ENCODE data around the gene CR1. TPM values are rescaled to one million over a fixed set of nuclear protein-coding genes. Genes with fewer than 3 reads are reported as not detected.

CR1 gene
- total and polyA plus RNA-seq, 2 of the 8 experiments (the other 6 are each of a cell fraction or from before 2014, with no cell fraction given), result 0.15 to 0.22 TPM

- Histone ChIP-seq H2BK20ac (ENCODE audit: low read length) (0 out of 2 replicates have a peak overlapping the region, but pooled peaks have one; percentile 27), H3K4me3 (ENCODE audit: extremely low read depth in 1 of 4, insufficient read depth in 2 of 4, low read depth in 3 of 4, low read length in 4 of 4) (no peak overlapping the region), H4K5ac (ENCODE audit: insufficient read length, low read depth, low read length) (no peak overlapping the region), H3K56ac (replicated peaks; ENCODE audit: insufficient read length, low read depth, low read length) (no peak overlapping the region), H3K23ac (ENCODE audit: insufficient read length) (no peak overlapping the region), H3K4me2 (ENCODE audit: insufficient read depth in 1 of 2, low read depth in 2 of 2, low read length in 2 of 2) (no peak overlapping the region), H4K91ac (replicated peaks; ENCODE audit: insufficient read length, low read length) (no peak overlapping the region), H4K8ac (ENCODE audit: extremely low read depth, insufficient read depth, low read length) (no peak overlapping the region), H3K27ac (ENCODE audit: low read depth, low read length) (no peak overlapping the region), H3K9ac (replicated peaks in 1 of 4; ENCODE audit: extremely low read depth in 1 of 4, low read depth in 3 of 4, low read length in 3 of 4) (no peak overlapping the region), H3K4ac (replicated peaks; ENCODE audit: insufficient read length, low read depth, low read length) (peak overlapping the region; percentile 21), H3K18ac (ENCODE audit: extremely low read depth, low read length) (no peak overlapping the region), H2BK120ac (replicated peaks; ENCODE audit: low read depth, low read length) (no peak overlapping the region), H2AK5ac (ENCODE audit: low read depth, low read length) (no peak overlapping the region), H3K79me1 (ENCODE audit: low read depth, low read length) (no peaks in the 10 kb centered on the region), H2BK15ac (ENCODE audit: low read length) (no peak overlapping the region), H4K20me1 (replicated peaks in 1 of 2; ENCODE audit: control insufficient read depth in 1 of 2, insufficient read depth in 2 of 2, low read length in 2 of 2) (no peaks in the 10 kb centered on the region), H3K27me3 (replicated peaks in 1 of 4; ENCODE audit: control insufficient read depth in 3 of 4, extremely low read depth in 1 of 4, insufficient read depth in 3 of 4, low read length in 3 of 4) (no peaks in the 10 kb centered on the region), H3K14ac (ENCODE audit: insufficient read length) (no peak overlapping the region), H2BK12ac (ENCODE audit: low read depth, low read length) (no peak overlapping the region; the same call in 1 of the 2 replicates), H3K4me1 (replicated peaks in 1 of 4; ENCODE audit: control insufficient read depth in 3 of 4, insufficient read depth in 4 of 4, low read length in 3 of 4) (no peaks in the 10 kb centered on the region), H3K9me3 (ENCODE audit: insufficient read depth in 2 of 2, low read depth in 1 of 2, low read length in 1 of 2) (no peaks in the 10 kb centered on the region; a peak in 1 of 4 replicates), H2AFZ (ENCODE audit: low read length) (no peak overlapping the region), H3K36me3 (ENCODE audit: control insufficient read depth in 2 of 4, insufficient read depth in 4 of 4, low read length in 3 of 4) (no peaks in the 10 kb centered on the region), H3K79me2 (ENCODE audit: control insufficient read depth in 1 of 2, insufficient read depth in 2 of 2, low read length in 2 of 2) (no peaks in the 10 kb centered on the region), H3K23me2 (ENCODE audit: low read depth, low read length) (no peaks in the 10 kb centered on the region), H2BK5ac (ENCODE audit: low read depth, low read length) (no peak overlapping the region)
- ChIA-PET POLR2A (ENCODE audit: partially characterized antibody) (no interaction called here), CTCF (ENCODE audit: partially characterized antibody) (interaction anchor here (1.1 to 3.2 kb wide), 5 partner anchors 9 to 85 kb away, joined by 3 to 9 read pairs (median 6); no protein-coding TSS in a partner anchor)
- no peak for FAIRE-seq
- TF ChIP-seq YY1 (IDR thresholded peaks at IDR 0.05; ENCODE audit: low read depth, low read length) (no peak), KDM1A (IDR thresholded peaks at IDR 0.05; ENCODE audit: borderline replicate concordance, low read length) (no peak), TAF1 (IDR thresholded peaks at IDR 0.05; ENCODE audit: low read depth, low read length) (no peak), FOSL1 (IDR thresholded peaks at IDR 0.05; ENCODE audit: insufficient read depth, low read depth, low read length) (no peak), CTBP2 (IDR thresholded peaks at IDR 0.05; ENCODE audit: borderline replicate concordance, insufficient read depth, insufficient read length, low read length) (no peak), CHD2 (IDR thresholded peaks at IDR 0.05; ENCODE audit: low read length) (no peak)
- DNase-seq (ENCODE audit: low read depth in 1 of 2, low spot score in 2 of 2), result no peak
- WGBS, 2 experiments (ENCODE audit: extremely low coverage in 1 of 2, insufficient coverage in 1 of 2, insufficient read length in 1 of 2, insufficient replicate concordance in 2 of 2, low coverage in 1 of 2, low lambda C conversion rate in 2 of 2, missing lambda C conversion rate in 1 of 2), result 83% methylated on average over 4 of the region's 4 CpGs; no CpG with 5 or more reads in 1 of the 2 experiments
Measured at GRCh38 chr1:207649865-207650580, 154.1 kb downstream of the CR1 start.
